ENCODE results near the gene CHRDL1. TPM values are rescaled to one million over a fixed set of nuclear protein-coding genes. Genes with fewer than 3 reads are reported as not detected.

The CHRDL1 gene
- total and polyA plus RNA-seq, 2 of the 13 experiments (the other 11 are each of a cell fraction or from before 2014, with no cell fraction given): not detected

DNA sequence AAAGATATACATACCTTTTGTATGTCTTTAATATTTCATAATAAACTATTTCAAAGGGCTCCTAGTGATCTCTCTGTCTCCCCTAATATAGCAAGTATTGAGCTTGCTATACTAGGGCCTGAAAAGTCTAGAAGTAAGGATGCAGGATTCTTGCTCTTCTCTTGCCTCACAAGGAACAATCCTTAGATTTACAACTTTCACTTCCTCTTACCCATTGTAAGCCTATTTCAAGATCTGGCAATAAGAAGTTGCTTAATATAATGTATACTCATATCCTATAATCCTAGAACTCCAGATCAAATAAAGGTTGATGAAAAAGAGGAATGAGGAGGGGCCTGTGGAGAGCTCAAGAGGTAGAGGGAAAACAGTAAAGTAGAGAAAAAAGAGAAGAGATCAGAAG, 40.8 kb upstream of the CHRDL1 start:
- Histone ChIP-seq H3K4me3 (replicated peaks in 1 of 3; ENCODE audit: insufficient read depth in 1 of 3, low read depth in 2 of 3, low read length in 3 of 3) (no peak overlapping the region), H3K27me3 (ENCODE audit: control insufficient read depth in 1 of 2, insufficient read depth in 2 of 2, low read length in 2 of 2) (no peaks in the 10 kb centered on the region), H3K36me3 (replicated peaks in 1 of 2; ENCODE audit: control insufficient read depth in 1 of 2, insufficient read depth in 2 of 2, low read length in 2 of 2) (no peaks in the 10 kb centered on the region), H3K4me1 (ENCODE audit: insufficient read depth, low read length) (no peaks in the 10 kb centered on the region), H3K79me2 (ENCODE audit: insufficient read depth, low read length) (no peaks in the 10 kb centered on the region), H3K27ac (ENCODE audit: extremely low read length, insufficient read depth, low read length) (no peak overlapping the region), H3K9ac (ENCODE audit: insufficient read depth, low read depth, low read length) (no peak overlapping the region), H3K9me3 (ENCODE audit: low read length) (no peaks in the 10 kb centered on the region), H2AFZ (ENCODE audit: low read length) (no peak overlapping the region), H3K4me2 (ENCODE audit: low read depth, low read length) (no peak overlapping the region), H4K20me1 (ENCODE audit: insufficient read depth, low read length) (no peaks in the 10 kb centered on the region)
- TF ChIP-seq HBP1 (CRISPR knock-in tag; IDR thresholded peaks at IDR 0.05; ENCODE audit: low read depth) (no peak), POLR2AphosphoS2 (IDR thresholded peaks at IDR 0.05; ENCODE audit: low read depth, low read length) (no peak), SMAD3 (CRISPR knock-in tag; IDR thresholded peaks at IDR 0.05) (no peak), HMG20B (CRISPR knock-in tag; conservative IDR thresholded peaks at IDR 0.05) (no peak), HNF4A (CRISPR knock-in tag; IDR thresholded peaks at IDR 0.05) (no peak), REXO4 (CRISPR knock-in tag; IDR thresholded peaks at IDR 0.05; ENCODE audit: borderline replicate concordance) (no peak), GABPA (IDR thresholded peaks at IDR 0.05; ENCODE audit: low read depth, low read length) (no peak), GABPA (CRISPR knock-in tag; IDR thresholded peaks at IDR 0.05; ENCODE audit: low read depth) (no peak), ZBTB14 (CRISPR knock-in tag; IDR thresholded peaks at IDR 0.05) (no peak), ZNF12 (CRISPR knock-in tag; IDR thresholded peaks at IDR 0.05) (no peak), ELK4 (CRISPR knock-in tag; IDR thresholded peaks at IDR 0.05; ENCODE audit: borderline replicate concordance) (no peak), RARA (CRISPR knock-in tag; IDR thresholded peaks at IDR 0.05) (no peak), ZNF576 (CRISPR knock-in tag; IDR thresholded peaks at IDR 0.05) (no peak), ZMYM2 (CRISPR knock-in tag; IDR thresholded peaks at IDR 0.05) (no peak), ZNF501 (CRISPR knock-in tag; IDR thresholded peaks at IDR 0.05) (no peak), BORCS8-MEF2B (CRISPR knock-in tag; IDR thresholded peaks at IDR 0.05) (no peak), FOXK2 (IDR thresholded peaks at IDR 0.05) (no peak), NR3C1 (CRISPR knock-in tag; IDR thresholded peaks at IDR 0.05) (no peak)
- TF ChIP-seq, protein P1, sequence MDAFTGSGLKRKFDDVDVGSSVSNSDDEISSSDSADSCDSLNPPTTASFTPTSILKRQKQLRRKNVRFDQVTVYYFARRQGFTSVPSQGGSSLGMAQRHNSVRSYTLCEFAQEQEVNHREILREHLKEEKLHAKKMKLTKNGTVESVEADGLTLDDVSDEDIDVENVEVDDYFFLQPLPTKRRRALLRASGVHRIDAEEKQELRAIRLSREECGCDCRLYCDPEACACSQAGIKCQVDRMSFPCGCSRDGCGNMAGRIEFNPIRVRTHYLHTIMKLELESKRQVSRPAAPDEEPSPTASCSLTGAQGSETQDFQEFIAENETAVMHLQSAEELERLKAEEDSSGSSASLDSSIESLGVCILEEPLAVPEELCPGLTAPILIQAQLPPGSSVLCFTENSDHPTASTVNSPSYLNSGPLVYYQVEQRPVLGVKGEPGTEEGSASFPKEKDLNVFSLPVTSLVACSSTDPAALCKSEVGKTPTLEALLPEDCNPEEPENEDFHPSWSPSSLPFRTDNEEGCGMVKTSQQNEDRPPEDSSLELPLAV (CRISPR knock-in tag; conservative IDR thresholded peaks at IDR 0.05; ENCODE audit: low read depth): no peak
- BruUV-seq (replicated peaks): no TSS peak
- no peak for FAIRE-seq
- POLR2A ChIA-PET: no interaction called here
- CTCF ChIA-PET (ENCODE audit: low intra/inter-chr PET ratio, low total read pairs): no interaction called here
- in situ Hi-C loops (cut with HindIII; ENCODE audit: extremely low pct_ligation_motif_present, low pct_unique_long_range_greater_than_20kb): loop anchor here (25.0 kb wide), 1 partner anchor 674 kb away; no protein-coding TSS in a partner anchor
- ATAC-seq: no peak
- no peak for DNase-seq (ENCODE audit: low spot score)
- intact Hi-C loops (cut with micrococcal nuclease; ENCODE audit: unreplicated experiment): no loop called here
